Thyroid gland (tissue), 4 donors: ENCODE measurements around the gene GSTP1. TPM values are rescaled to one million over a fixed set of nuclear protein-coding genes. Genes with fewer than 3 reads are reported as not detected.

Experiments used
- DNase-seq, 2 donors: peaks; one replicate each; pipeline ENCODE4 v3.0.0-alpha.2; 2019
- H3K27ac ChIP-seq, 3 donors: fragments of 200-600 bp; sonication (generic); 1 replicate in 2 of 3; 2 replicates in 1 of 3; pipeline ENCODE4 v1.5.1; 2016 to 2019; ENCODE audit warnings: mild to moderate bottlenecking in 1 of 3, moderate library complexity in 1 of 3
- H3K27me3 ChIP-seq: fragments of 200-600 bp; sonication (generic); one replicate; pipeline ENCODE4 v1.5.1; 2019
- H3K36me3 ChIP-seq, 2 donors: fragments of 200-600 bp; sonication (generic); one replicate each; pipeline ENCODE4 v1.5.1; 2016 to 2019
- H3K4me1 ChIP-seq, 2 donors: fragments of 200-600 bp; sonication (generic); one replicate each; pipeline ENCODE4 v1.5.1; 2017 to 2019
- H3K4me3 ChIP-seq, 3 donors: fragments of 200-600 bp; sonication (generic); replicated peaks in 1 of 3; 1 replicate in 2 of 3; 2 replicates in 1 of 3; pipeline ENCODE4 v1.5.1; 2016; ENCODE audit warnings: mild to moderate bottlenecking in 1 of 3
- H3K9me3 ChIP-seq: fragments of 200-600 bp; sonication (generic); one replicate; pipeline ENCODE4 v1.5.1; 2017
- POLR2A ChIP-seq, 2 donors: fragments of 450-650 bp; IDR thresholded peaks; one replicate each; pipeline ENCODE4 v1.6.1; 2017; ENCODE audit warnings: antibody characterized with exemption in 2 of 2, mild to moderate bottlenecking in 2 of 2, moderate library complexity in 1 of 2
- WGBS, 2 donors: methylation state at CpG; one replicate each; pipeline ENCODE4 v1.1.5; 2017; 5-methylcytosine and 5-hydroxymethylcytosine counted together
- intact Hi-C: fragments of 100-400 bp; cut with DNase I; formaldehyde crosslinking; loops from one replicate; pipeline ENCODE4 v1.15.1; 2023
- total RNA-seq, 4 donors: library from RNA; depleted of rRNA; stranded (reverse); fragments of >200 nt; gene quantifications; one replicate each; pipeline ENCODE4 v1.2.3, GENCODE V29; 2016
- TF ChIP-seq, protein P1 (sequence below), 6 experiments: fragments of 200-600 bp in 3 of 6; fragments of 450-650 bp in 3 of 6; sonication (generic) in 3 of 6; IDR thresholded peaks; one replicate each; pipeline ENCODE4 v1.5.1; 2016 to 2019; ENCODE audit warnings: antibody characterized with exemption in 6 of 6, mild to moderate bottlenecking in 2 of 6, inconsistent platforms in 1 of 6, moderate library complexity in 1 of 6

GSTP1 gene
- total RNA-seq, 4 donors from 2014 or later: 877 to 4,013 (median 1,716) TPM

DNA sequence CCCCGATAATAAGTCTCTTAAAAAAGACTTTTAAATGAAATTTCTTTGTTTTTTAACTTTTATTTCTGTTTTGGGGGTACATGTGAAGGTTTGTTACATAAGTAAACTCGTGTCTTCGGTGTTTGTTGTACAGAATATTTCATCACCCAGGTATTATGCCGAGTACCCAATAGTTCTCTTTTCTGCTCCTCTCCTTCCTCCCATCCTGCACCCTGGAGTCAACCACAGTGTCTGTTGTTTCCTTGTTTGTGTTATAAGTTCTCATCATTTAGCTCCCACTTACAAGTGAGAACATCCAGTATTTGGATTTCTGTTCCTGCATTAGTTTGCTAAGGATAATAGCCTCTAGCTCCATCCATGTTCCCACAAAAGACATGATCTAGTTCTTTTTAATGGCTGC, 1.6 kb upstream of the GSTP1 start:
- peaks cover 4 to 8% of the 10 kb centered on the region in 2 donors for H3K36me3 ChIP-seq
- no peaks in the 10 kb centered on the region for H3K9me3 ChIP-seq
- peak overlapping the region; percentile 95 to 100 (median 99) for H3K27ac ChIP-seq
- peaks cover 31 to 36% of the 10 kb centered on the region in 2 donors for H3K4me1 ChIP-seq
- H3K27me3 ChIP-seq: no peaks in the 10 kb centered on the region
- no peak overlapping the region for H3K4me3 ChIP-seq
- TF ChIP-seq, protein P1, sequence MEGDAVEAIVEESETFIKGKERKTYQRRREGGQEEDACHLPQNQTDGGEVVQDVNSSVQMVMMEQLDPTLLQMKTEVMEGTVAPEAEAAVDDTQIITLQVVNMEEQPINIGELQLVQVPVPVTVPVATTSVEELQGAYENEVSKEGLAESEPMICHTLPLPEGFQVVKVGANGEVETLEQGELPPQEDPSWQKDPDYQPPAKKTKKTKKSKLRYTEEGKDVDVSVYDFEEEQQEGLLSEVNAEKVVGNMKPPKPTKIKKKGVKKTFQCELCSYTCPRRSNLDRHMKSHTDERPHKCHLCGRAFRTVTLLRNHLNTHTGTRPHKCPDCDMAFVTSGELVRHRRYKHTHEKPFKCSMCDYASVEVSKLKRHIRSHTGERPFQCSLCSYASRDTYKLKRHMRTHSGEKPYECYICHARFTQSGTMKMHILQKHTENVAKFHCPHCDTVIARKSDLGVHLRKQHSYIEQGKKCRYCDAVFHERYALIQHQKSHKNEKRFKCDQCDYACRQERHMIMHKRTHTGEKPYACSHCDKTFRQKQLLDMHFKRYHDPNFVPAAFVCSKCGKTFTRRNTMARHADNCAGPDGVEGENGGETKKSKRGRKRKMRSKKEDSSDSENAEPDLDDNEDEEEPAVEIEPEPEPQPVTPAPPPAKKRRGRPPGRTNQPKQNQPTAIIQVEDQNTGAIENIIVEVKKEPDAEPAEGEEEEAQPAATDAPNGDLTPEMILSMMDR (IDR thresholded peaks at IDR 0.05): no peak
- no peak for TF ChIP-seq POLR2A (IDR thresholded peaks at IDR 0.05)
- intact Hi-C loops: no loop called here
- WGBS, 2 donors: 74 to 76% methylated on average over 4 of the region's 4 CpGs
- no peak for DNase-seq

DNA sequence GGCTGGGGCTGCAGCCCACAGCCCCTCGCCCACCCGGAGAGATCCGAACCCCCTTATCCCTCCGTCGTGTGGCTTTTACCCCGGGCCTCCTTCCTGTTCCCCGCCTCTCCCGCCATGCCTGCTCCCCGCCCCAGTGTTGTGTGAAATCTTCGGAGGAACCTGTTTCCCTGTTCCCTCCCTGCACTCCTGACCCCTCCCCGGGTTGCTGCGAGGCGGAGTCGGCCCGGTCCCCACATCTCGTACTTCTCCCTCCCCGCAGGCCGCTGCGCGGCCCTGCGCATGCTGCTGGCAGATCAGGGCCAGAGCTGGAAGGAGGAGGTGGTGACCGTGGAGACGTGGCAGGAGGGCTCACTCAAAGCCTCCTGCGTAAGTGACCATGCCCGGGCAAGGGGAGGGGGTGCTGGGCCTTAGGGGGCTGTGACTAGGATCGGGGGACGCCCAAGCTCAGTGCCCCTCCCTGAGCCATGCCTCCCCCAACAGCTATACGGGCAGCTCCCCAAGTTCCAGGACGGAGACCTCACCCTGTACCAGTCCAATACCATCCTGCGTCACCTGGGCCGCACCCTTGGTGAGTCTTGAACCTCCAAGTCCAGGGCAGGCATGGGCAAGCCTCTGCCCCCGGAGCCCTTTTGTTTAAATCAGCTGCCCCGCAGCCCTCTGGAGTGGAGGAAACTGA, 731 bp downstream of the GSTP1 start:
- DNase-seq: peak; percentile 88 to 90
- peak; percentile 3 to 6 for TF ChIP-seq POLR2A (IDR thresholded peaks at IDR 0.05)
- TF ChIP-seq, protein P1 (IDR thresholded peaks at IDR 0.05): no peak
- Histone ChIP-seq H3K4me1 (peaks cover 31 to 36% of the 10 kb centered on the region in 2 donors), H3K36me3 (peaks cover 8 to 13% of the 10 kb centered on the region in 2 donors), H3K27me3 (no peaks in the 10 kb centered on the region), H3K9me3 (no peaks in the 10 kb centered on the region), H3K4me3 (peak overlapping the region in 2 of 3 donors; percentile 68 to 84), H3K27ac (peak overlapping the region; percentile 95 to 100 (median 99))
- WGBS, 2 donors: 3 to 10% methylated on average over 19 to 21 of the region's 33 CpGs
- intact Hi-C loops: no loop called here

DNA sequence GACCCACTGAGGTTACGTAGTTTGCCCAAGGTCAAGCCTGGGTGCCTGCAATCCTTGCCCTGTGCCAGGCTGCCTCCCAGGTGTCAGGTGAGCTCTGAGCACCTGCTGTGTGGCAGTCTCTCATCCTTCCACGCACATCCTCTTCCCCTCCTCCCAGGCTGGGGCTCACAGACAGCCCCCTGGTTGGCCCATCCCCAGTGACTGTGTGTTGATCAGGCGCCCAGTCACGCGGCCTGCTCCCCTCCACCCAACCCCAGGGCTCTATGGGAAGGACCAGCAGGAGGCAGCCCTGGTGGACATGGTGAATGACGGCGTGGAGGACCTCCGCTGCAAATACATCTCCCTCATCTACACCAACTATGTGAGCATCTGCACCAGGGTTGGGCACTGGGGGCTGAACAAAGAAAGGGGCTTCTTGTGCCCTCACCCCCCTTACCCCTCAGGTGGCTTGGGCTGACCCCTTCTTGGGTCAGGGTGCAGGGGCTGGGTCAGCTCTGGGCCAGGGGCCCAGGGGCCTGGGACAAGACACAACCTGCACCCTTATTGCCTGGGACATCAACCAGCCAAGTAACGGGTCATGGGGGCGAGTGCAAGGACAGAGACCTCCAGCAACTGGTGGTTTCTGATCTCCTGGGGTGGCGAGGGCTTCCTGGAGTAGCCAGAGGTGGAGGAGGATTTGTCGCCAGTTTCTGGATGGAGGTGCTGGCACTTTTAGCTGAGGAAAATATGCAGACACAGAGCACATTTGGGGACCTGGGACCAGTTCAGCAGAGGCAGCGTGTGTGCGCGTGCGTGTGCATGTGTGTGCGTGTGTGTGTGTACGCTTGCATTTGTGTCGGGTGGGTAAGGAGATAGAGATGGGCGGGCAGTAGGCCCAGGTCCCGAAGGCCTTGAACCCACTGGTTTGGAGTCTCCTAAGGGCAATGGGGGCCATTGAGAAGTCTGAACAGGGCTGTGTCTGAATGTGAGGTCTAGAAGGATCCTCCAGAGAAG, 1.6 kb downstream of the GSTP1 start:
- peak overlapping the region; percentile 95 to 100 (median 99) for H3K27ac ChIP-seq
- intact Hi-C loops: no loop called here
- H3K27me3 ChIP-seq: no peaks in the 10 kb centered on the region
- peak; percentile 26 to 52 for DNase-seq
- no peaks in the 10 kb centered on the region for H3K9me3 ChIP-seq
- TF ChIP-seq, protein P1 (IDR thresholded peaks at IDR 0.05): no peak
- no peak for TF ChIP-seq POLR2A (IDR thresholded peaks at IDR 0.05)
- peaks cover 8 to 13% of the 10 kb centered on the region in 2 donors for H3K36me3 ChIP-seq
- H3K4me3 ChIP-seq: peak overlapping the region in 1 of 3 donors; percentile 68
- peaks cover 31 to 36% of the 10 kb centered on the region in 2 donors for H3K4me1 ChIP-seq
- 91 to 95% methylated on average over 18 to 20 of the region's 21 CpGs for WGBS, 2 donors

DNA sequence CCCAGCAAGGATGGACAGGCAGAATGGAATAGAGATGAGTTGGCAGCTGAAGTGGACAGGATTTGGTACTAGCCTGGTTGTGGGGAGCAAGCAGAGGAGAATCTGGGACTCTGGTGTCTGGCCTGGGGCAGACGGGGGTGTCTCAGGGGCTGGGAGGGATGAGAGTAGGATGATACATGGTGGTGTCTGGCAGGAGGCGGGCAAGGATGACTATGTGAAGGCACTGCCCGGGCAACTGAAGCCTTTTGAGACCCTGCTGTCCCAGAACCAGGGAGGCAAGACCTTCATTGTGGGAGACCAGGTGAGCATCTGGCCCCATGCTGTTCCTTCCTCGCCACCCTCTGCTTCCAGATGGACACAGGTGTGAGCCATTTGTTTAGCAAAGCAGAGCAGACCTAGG, 2.3 kb downstream of the GSTP1 start:
- peaks cover 8 to 13% of the 10 kb centered on the region in 2 donors for H3K36me3 ChIP-seq
- H3K4me3 ChIP-seq: no peak overlapping the region
- DNase-seq: no peak
- H3K9me3 ChIP-seq: no peaks in the 10 kb centered on the region
- TF ChIP-seq, protein P1 (IDR thresholded peaks at IDR 0.05): no peak
- no peak for TF ChIP-seq POLR2A (IDR thresholded peaks at IDR 0.05)
- WGBS, 2 donors: 88 to 94% methylated on average over 4 of the region's 4 CpGs
- H3K4me1 ChIP-seq: peaks cover 29 to 33% of the 10 kb centered on the region in 2 donors
- H3K27ac ChIP-seq: no peak overlapping the region
- intact Hi-C loops: no loop called here
- H3K27me3 ChIP-seq: no peaks in the 10 kb centered on the region
